Activated naive CD4-positive, alpha-beta T cell treated with anti-CD3 and anti-CD28 coated beads, Interleukin-2, amount 10 ng/mL, durations not matched to agents 7 days and 5 days (primary cell): ENCODE measurements around the gene CCDC188.

ENCODE experiments used
- CTCF ChIA-PET: fragments of 350-600 bp; sonication (Branson Sonifier 250); formaldehyde crosslinking; loops from one replicate; lab custom pipeline; 2021; ENCODE audit warnings: antibody characterized with exemption; lab: Charles Lee
- DNase-seq: peaks from one replicate; pipeline ENCODE4 v3.0.0-alpha.2; 2020
- H3K27ac Mint-ChIP-seq: one replicate; pipeline ENCODE4 v1.8.0; 2021; ENCODE audit warnings: mild to moderate bottlenecking, moderate library complexity, mixed read lengths
- H3K27me3 Mint-ChIP-seq: one replicate; pipeline ENCODE4 v1.8.0; 2021; ENCODE audit warnings: mild to moderate bottlenecking, mixed read lengths
- H3K36me3 Mint-ChIP-seq: one replicate; pipeline ENCODE4 v1.8.0; 2021; ENCODE audit warnings: mixed read lengths
- H3K4me1 Mint-ChIP-seq: one replicate; pipeline ENCODE4 v1.8.0; 2021; ENCODE audit warnings: mixed read lengths
- H3K4me3 Mint-ChIP-seq: one replicate; pipeline ENCODE4 v1.8.0; 2021; ENCODE audit warnings: mild to moderate bottlenecking, moderate library complexity, mixed read lengths
- H3K9me3 Mint-ChIP-seq: one replicate; pipeline ENCODE4 v1.8.0; 2021; ENCODE audit warnings: mixed read lengths

CCDC188 gene

GRCh38 chr22:20150381-20151275, at the start of gene CCDC188:
CCDC188 (minus strand) TSS chr22:20151055; CDS start chr22:20150986, 69 bp downstream.
- H3K27me3 Mint-ChIP-seq = peaks cover 13% of the 10 kb centered on the region
- no peaks in the 10 kb centered on the region for H3K9me3 Mint-ChIP-seq
- no peak within 1 kb of the TSS for H3K4me3 Mint-ChIP-seq
- no peak within 1 kb of the TSS for H3K27ac Mint-ChIP-seq
- no peaks in the 10 kb centered on the region for H3K36me3 Mint-ChIP-seq
- DNase-seq = no peak
- H3K4me1 Mint-ChIP-seq = peaks cover 2% of the 10 kb centered on the region
- CTCF ChIA-PET = no interaction called here

DNA sequence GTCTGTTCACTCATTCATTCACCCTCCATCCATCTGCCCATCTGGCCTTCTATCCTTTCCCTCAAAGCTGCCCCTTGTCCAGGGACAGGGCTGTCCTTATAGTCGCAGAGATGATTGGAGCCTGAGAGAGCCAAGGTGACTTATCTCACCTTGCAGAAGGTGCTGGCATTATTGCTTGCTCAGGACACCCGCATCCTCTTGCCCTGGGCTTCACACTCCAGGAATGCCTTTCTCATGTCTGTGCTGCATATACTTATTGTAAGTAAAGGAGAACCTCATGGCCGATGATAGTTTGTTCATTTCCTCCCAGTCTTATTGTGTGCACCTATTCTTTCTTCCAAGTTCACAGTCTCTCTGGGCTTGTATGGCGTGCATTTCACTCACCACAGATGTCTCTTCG, 49.1 kb upstream of the CCDC188 start:
- H3K27ac Mint-ChIP-seq = no peak overlapping the region
- CTCF ChIA-PET = no interaction called here
- DNase-seq = no peak
- H3K27me3 Mint-ChIP-seq = peaks cover 21% of the 10 kb centered on the region
- no peaks in the 10 kb centered on the region for H3K36me3 Mint-ChIP-seq
- no peak overlapping the region for H3K4me3 Mint-ChIP-seq
- H3K9me3 Mint-ChIP-seq = no peaks in the 10 kb centered on the region
- H3K4me1 Mint-ChIP-seq = no peaks in the 10 kb centered on the region

DNA sequence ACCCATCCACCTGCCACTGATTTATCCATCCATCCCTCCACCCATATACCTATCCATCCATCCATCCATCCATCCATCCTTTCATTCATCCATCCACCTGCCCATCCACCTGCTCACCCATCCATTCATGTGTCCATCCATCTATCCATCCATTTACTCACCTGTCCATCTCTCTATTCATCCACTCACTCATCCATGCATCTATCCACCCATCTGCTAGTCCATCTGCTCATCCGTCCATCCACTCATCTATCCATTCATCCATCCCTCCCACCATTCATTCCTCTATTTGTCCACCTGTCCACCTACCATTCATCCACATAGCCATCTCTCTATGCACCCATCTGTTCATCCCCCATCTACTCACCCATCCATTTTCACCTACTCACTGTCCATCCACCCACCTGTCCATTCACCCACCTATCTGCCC, 48.6 kb upstream of the CCDC188 start:
- Mint-ChIP-seq H3K9me3 (no peaks in the 10 kb centered on the region), H3K27me3 (peaks cover 21% of the 10 kb centered on the region), H3K27ac (no peak overlapping the region), H3K36me3 (no peaks in the 10 kb centered on the region), H3K4me1 (no peaks in the 10 kb centered on the region), H3K4me3 (no peak overlapping the region)
- CTCF ChIA-PET = no interaction called here
- no peak for DNase-seq

DNA sequence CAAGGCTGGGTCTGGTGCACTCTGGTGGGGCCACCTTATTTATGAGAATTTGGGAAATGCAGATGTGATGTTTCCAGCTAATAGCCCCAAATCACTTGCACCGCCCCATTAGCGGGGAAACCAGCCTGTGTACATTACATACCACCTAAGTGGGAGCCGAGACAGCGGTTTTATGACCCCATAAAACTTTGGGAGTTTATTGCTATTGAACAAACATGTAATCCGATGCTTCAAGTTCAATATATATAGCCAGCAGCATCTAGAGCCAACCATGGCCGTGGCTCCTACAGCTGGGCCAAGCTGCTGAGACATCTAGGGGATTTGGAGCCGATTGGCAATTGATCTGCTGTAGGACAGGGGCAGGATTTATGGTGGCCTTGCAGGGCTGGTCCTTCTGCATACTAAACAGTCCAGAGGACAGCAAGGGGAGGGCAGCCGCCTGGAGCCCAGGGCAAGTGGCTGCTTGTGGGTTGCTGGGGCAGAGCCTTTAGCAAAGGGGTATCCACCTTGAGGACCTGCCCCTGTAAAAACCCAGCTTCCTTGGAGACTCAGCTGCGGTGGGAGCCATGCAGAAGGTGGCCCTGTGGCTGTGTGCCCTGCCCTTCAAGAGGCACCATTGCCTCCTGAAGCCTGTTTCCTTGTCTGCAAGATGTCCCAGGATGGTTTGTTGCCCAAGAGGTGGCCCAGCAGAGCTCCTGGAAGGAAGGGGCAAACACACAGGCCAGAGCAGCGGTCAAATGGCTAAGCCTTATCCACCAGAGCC, 47.9 kb upstream of the CCDC188 start:
- Mint-ChIP-seq H3K4me1 (no peaks in the 10 kb centered on the region), H3K27me3 (peaks cover 21% of the 10 kb centered on the region), H3K9me3 (no peaks in the 10 kb centered on the region), H3K27ac (no peak overlapping the region), H3K36me3 (no peaks in the 10 kb centered on the region), H3K4me3 (no peak overlapping the region)
- no peak for DNase-seq
- CTCF ChIA-PET = no interaction called here

- no peaks in the 10 kb centered on the region for H3K4me1 Mint-ChIP-seq
- H3K4me3 Mint-ChIP-seq = no peak overlapping the region
- no peaks in the 10 kb centered on the region for H3K36me3 Mint-ChIP-seq
- CTCF ChIA-PET = no interaction called here
- DNase-seq = no peak
- H3K9me3 Mint-ChIP-seq = no peaks in the 10 kb centered on the region
- H3K27me3 Mint-ChIP-seq = peaks cover 17% of the 10 kb centered on the region
- H3K27ac Mint-ChIP-seq = no peak overlapping the region
Measured at GRCh38 chr22:20197407-20198030, 46.7 kb upstream of the CCDC188 start.

DNA sequence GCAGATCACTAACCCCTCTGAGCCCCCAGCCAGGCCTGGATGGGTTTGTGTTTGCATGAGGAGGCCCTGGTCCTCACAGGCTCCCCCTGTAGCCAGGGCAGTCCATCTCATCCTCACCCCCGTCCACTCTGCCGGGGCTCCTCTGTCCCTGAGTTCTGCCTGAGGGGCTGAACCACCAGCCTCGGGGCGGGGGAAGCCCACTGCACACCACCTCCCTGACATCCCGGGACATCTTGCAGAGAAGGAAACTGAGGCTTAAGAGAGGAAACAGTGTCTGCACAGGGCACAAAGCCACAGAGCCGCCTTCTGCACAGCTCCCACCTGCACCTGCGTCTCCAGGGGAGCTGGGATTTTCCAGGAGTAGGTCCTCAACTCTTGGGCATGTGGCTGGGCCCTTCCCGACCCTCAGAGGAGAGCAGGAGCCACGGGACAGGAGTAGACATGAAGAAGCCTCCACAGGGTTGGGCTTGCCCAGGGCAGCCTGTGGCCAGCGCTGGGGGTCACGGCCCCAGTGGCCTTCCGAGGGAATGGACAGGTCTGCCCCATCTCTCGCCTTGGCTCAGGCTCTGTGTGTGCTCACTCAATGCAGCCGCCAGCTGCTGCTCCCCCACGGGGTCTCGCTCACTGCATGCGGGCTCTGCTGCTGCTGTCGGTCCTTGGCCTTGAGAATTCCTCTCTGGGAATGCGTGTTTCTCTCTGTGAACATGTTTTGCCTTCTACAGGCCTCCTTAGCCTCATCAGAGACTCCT, 45.4 kb upstream of the CCDC188 start:
- H3K27me3 Mint-ChIP-seq = peaks cover 5% of the 10 kb centered on the region
- H3K4me3 Mint-ChIP-seq = no peak overlapping the region
- no peak overlapping the region for H3K27ac Mint-ChIP-seq
- H3K36me3 Mint-ChIP-seq = no peaks in the 10 kb centered on the region
- CTCF ChIA-PET = no interaction called here
- no peak for DNase-seq
- no peaks in the 10 kb centered on the region for H3K4me1 Mint-ChIP-seq
- no peaks in the 10 kb centered on the region for H3K9me3 Mint-ChIP-seq

DNA sequence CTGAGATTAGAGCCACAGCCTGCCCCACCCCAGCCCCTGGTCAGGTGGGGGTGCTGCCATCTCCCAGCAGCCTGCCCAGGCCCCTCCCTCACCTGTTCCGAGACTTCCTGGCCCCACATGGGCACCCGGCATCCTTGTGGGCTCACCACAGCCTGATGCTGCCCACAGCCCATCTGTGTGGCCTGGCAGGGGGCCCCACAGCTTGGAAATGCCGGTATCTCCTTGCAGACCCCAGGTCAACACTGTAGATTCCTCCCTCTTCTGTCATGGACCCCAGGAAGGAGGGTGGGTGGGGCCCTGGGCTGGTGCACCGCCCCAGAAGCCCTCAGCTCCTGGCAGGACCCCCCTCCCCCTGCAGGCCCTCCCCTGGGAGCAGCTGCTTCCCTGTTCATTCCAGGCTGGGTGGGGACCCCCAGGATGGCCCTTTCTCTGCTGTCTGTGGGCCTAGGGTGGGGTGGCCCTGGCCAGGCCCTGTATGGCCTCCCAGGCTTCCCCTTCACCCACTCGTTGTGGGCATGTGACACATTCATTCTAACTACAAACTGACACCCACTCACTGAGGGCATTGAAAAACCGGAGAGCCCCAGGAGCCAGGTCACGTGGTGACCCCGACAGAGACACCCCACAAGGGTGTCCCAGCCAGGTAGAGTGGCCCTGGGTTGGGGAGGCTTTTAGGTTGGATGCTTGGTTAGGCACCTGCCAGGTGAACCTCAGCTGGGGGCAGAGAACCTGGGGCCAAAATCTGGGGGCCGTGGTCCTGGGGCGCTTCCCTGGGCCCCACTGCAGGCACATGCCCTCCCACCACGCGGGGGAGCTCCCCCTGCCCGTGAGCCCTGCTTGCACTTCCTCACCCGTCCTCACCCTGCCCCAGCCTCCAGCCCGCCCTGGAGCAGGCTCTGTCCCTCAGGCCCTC, 44.1 kb upstream of the CCDC188 start:
- peaks cover 5% of the 10 kb centered on the region for H3K27me3 Mint-ChIP-seq
- H3K4me1 Mint-ChIP-seq = no peaks in the 10 kb centered on the region
- CTCF ChIA-PET = interaction anchor here (1.0 kb wide), 1 partner anchor 38 kb away, joined by 3 read pairs; no protein-coding TSS in a partner anchor
- DNase-seq = no peak
- H3K4me3 Mint-ChIP-seq = no peak overlapping the region
- H3K36me3 Mint-ChIP-seq = no peaks in the 10 kb centered on the region
- H3K27ac Mint-ChIP-seq = no peak overlapping the region
- H3K9me3 Mint-ChIP-seq = no peaks in the 10 kb centered on the region

DNA sequence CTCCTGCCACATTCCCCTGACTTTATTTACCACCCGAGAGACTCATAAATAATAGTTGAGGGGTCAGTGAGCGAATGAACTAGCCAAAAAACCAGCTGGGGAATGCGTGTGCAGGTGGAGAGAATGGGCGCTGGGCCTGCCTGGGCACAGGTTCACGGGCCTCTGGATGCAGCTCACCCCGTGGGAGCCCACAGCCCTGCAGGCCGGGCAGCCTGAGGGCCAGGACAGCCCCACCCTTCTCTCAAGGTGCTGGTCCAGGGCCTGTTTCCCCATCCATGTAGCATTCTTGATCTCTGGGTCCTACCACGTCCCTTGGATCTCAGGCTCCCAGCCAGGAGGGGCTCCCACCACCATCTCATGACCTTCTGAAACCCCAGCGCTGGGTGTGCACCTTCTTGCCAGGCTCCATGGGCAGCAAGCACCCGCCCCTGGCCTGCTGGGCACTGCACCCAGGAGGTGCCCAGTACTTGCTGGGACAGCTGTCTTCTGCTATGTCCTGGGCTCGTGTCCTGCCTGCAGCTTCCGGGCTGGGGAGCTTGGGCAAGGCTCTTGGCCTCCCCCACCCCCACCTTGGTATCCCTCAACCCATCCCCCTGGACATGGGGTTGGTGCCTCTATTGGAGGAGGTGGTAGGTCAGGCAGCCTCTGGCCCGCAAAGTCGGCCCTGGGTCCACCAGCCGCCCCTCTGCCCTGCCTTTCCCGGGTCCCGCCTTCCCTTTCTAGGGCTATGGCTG, 43.1 kb upstream of the CCDC188 start:
- Mint-ChIP-seq H3K4me3 (no peak overlapping the region), H3K36me3 (no peaks in the 10 kb centered on the region), H3K4me1 (no peaks in the 10 kb centered on the region), H3K27me3 (peaks cover 5% of the 10 kb centered on the region), H3K9me3 (no peaks in the 10 kb centered on the region), H3K27ac (no peak overlapping the region)
- DNase-seq = no peak
- CTCF ChIA-PET = interaction anchor here (1.0 kb wide), 1 partner anchor 37 kb away, joined by 3 read pairs; no protein-coding TSS in a partner anchor

DNA sequence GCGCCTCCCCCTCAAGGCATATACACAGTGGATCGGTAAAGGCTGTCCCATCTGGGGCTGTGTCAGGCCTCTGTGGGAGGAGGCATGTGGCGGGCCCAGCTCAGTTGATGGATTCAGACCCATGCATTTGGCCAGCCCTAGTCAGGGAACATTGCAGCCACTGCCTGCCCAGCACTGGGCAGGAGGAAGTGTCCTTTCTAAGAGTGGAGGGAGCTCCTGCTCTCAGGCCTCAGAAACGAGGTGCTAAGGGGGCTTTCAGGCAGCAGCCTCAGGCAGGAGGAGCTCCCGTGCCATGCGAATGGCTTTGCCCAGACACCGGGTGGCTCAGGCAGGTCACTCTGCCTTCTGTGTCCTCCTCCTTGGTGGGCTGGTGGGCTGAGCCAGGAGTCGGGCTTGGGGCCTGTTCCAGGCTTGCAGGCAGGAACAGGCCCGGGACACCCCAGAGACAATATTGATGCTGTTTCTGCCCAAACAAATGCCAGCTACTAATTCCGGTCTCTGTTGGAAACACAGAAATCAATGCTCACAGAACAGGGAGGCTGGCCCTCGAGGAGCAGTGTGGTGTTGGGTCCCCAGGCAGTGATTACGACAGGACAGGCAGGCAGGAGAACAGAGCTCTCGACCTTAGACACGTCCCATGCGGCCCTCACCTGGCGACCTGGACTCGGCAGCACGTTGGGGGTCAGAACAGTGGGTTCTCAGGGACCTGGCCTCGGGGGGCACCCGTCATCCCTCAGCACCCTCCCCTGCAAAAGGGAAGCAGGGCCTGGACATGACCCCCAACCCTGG, 42.3 kb upstream of the CCDC188 start:
- Mint-ChIP-seq H3K27me3 (peaks cover 4% of the 10 kb centered on the region), H3K4me1 (no peaks in the 10 kb centered on the region), H3K36me3 (no peaks in the 10 kb centered on the region), H3K9me3 (no peaks in the 10 kb centered on the region), H3K4me3 (no peak overlapping the region), H3K27ac (no peak overlapping the region)
- DNase-seq = no peak
- CTCF ChIA-PET = interaction anchor here (0.8 kb wide), 1 partner anchor 13 kb away, joined by 3 read pairs; no protein-coding TSS in a partner anchor

GRCh38 chr22:20192293-20192971, 41.6 kb upstream of the CCDC188 start:
- H3K4me3 Mint-ChIP-seq = no peak overlapping the region
- H3K27ac Mint-ChIP-seq = no peak overlapping the region
- H3K36me3 Mint-ChIP-seq = no peaks in the 10 kb centered on the region
- no peaks in the 10 kb centered on the region for H3K27me3 Mint-ChIP-seq
- H3K4me1 Mint-ChIP-seq = no peaks in the 10 kb centered on the region
- no peaks in the 10 kb centered on the region for H3K9me3 Mint-ChIP-seq
- DNase-seq = no peak
- CTCF ChIA-PET = interaction anchor here (0.8 kb wide), 1 partner anchor 14 kb away, joined by 3 read pairs; no protein-coding TSS in a partner anchor

GRCh38 chr22:20191803-20192202, 40.9 kb upstream of the CCDC188 start:
- CTCF ChIA-PET = no interaction called here

More at GRCh38 chr22:20191803-20192202, 40.9 kb upstream of the CCDC188 start:
- Mint-ChIP-seq H3K4me3 (no peak overlapping the region), H3K27ac (no peak overlapping the region), H3K9me3 (no peaks in the 10 kb centered on the region), H3K27me3 (no peaks in the 10 kb centered on the region), H3K36me3 (no peaks in the 10 kb centered on the region), H3K4me1 (no peaks in the 10 kb centered on the region)
- no peak for DNase-seq
